Measurements from ENCODE around the gene CACYBP. TPM values are rescaled to one million over a fixed set of nuclear protein-coding genes. Genes with fewer than 3 reads are reported as not detected.

CACYBP gene
- total RNA-seq, 4 donors from 2014 or later = 65.9 to 104 (median 83.4) TPM

GRCh38 chr1:174984952-174985351 lies 14.8 kb upstream of the CACYBP start:
- H3K27me3 ChIP-seq = no peaks in the 10 kb centered on the region
- H3K36me3 ChIP-seq = no peaks in the 10 kb centered on the region
- no peak overlapping the region for H3K4me3 ChIP-seq
- DNase-seq = no peak
- no peaks in the 10 kb centered on the region for H3K4me1 ChIP-seq
- intact Hi-C loops (cut with DNase I; ENCODE audit: low total_unique reads) = loop anchor here (10.0 kb wide), 1 partner anchor 210 kb away; no protein-coding TSS in a partner anchor
- no peaks in the 10 kb centered on the region for H3K9me3 ChIP-seq
- no peak for TF ChIP-seq CTCF (IDR thresholded peaks at IDR 0.05)
- TF ChIP-seq POLR2A (IDR thresholded peaks at IDR 0.05) = no peak
- H3K27ac ChIP-seq = no peak overlapping the region

GRCh38 chr1:174988539-174988938 lies 11.2 kb upstream of the CACYBP start:
- Histone ChIP-seq H3K27ac (no peak overlapping the region), H3K9me3 (no peaks in the 10 kb centered on the region), H3K4me3 (no peak overlapping the region), H3K4me1 (no peaks in the 10 kb centered on the region), H3K27me3 (no peaks in the 10 kb centered on the region), H3K36me3 (no peaks in the 10 kb centered on the region)
- no peak for DNase-seq
- intact Hi-C loops (cut with DNase I; ENCODE audit: low total_unique reads) = loop anchor here (10.0 kb wide), 1 partner anchor 214 kb away; no protein-coding TSS in a partner anchor
- TF ChIP-seq POLR2A (IDR thresholded peaks at IDR 0.05) = no peak
- TF ChIP-seq CTCF (IDR thresholded peaks at IDR 0.05) = no peak

GRCh38 chr1:174988986-174989385 lies 10.8 kb upstream of the CACYBP start:
- intact Hi-C loops (cut with DNase I; ENCODE audit: low total_unique reads) = loop anchor here (10.0 kb wide), 1 partner anchor 214 kb away; no protein-coding TSS in a partner anchor
- Histone ChIP-seq H3K4me1 (no peaks in the 10 kb centered on the region), H3K36me3 (no peaks in the 10 kb centered on the region), H3K27ac (peak overlapping the region; percentile 85 to 96), H3K4me3 (no peak overlapping the region), H3K9me3 (no peaks in the 10 kb centered on the region), H3K27me3 (no peaks in the 10 kb centered on the region)
- no peak for DNase-seq
- TF ChIP-seq POLR2A (IDR thresholded peaks at IDR 0.05) (no peak), CTCF (IDR thresholded peaks at IDR 0.05) (no peak)

- H3K4me3 ChIP-seq = peak overlapping the region; percentile 38 to 46
- H3K36me3 ChIP-seq = no peaks in the 10 kb centered on the region
- DNase-seq = peak in 1 of 2 donors; percentile 39
- intact Hi-C loops (cut with DNase I; ENCODE audit: low total_unique reads) = loop anchor here (10.0 kb wide), 1 partner anchor 215 kb away; no protein-coding TSS in a partner anchor
- no peak for TF ChIP-seq POLR2A (IDR thresholded peaks at IDR 0.05)
- TF ChIP-seq CTCF (IDR thresholded peaks at IDR 0.05) = no peak
- no peaks in the 10 kb centered on the region for H3K4me1 ChIP-seq
- no peaks in the 10 kb centered on the region for H3K27me3 ChIP-seq
- H3K9me3 ChIP-seq = no peaks in the 10 kb centered on the region
- H3K27ac ChIP-seq = peak overlapping the region; percentile 85 to 96
These were observed 10.1 kb upstream of the CACYBP start for GRCh38 chr1:174989536-174990220.

- intact Hi-C loops (cut with DNase I; ENCODE audit: low total_unique reads) = no loop called here
- Histone ChIP-seq H3K27ac (peak overlapping the region; percentile 85 to 96), H3K4me1 (no peaks in the 10 kb centered on the region), H3K9me3 (no peaks in the 10 kb centered on the region), H3K36me3 (no peaks in the 10 kb centered on the region), H3K27me3 (no peaks in the 10 kb centered on the region), H3K4me3 (peak overlapping the region; percentile 38 to 46)
- peak in 1 of 2 donors; percentile 33 for DNase-seq
- TF ChIP-seq CTCF (IDR thresholded peaks at IDR 0.05) (no peak), POLR2A (IDR thresholded peaks at IDR 0.05) (no peak)
These were observed 9.3 kb upstream of the CACYBP start for GRCh38 chr1:174990382-174990999.
